Femur (tissue), 1 donor: ENCODE data around the gene MAP3K2.
"Not testable (repeated sequence)": the region's sequence is repeated elsewhere in the genome, so short reads cannot be mapped to it uniquely, and the experiment has no call there.

Source experiments
- DNase-seq: peaks from one replicate; pipeline ENCODE4 v3.0.0-alpha.2; 2017

The MAP3K2 gene

GRCh38 chr2:127421116-127421800 is 33.5 kb upstream of the MAP3K2 start:
- no peak for DNase-seq

GRCh38 chr2:127420039-127420864 is 32.5 kb upstream of the MAP3K2 start:
- DNase-seq = no peak

- no peak for DNase-seq
Observed at GRCh38 chr2:127419448-127420038, 31.8 kb upstream of the MAP3K2 start.

GRCh38 chr2:127419112-127419430 is 31.3 kb upstream of the MAP3K2 start:
- no peak for DNase-seq

DNA sequence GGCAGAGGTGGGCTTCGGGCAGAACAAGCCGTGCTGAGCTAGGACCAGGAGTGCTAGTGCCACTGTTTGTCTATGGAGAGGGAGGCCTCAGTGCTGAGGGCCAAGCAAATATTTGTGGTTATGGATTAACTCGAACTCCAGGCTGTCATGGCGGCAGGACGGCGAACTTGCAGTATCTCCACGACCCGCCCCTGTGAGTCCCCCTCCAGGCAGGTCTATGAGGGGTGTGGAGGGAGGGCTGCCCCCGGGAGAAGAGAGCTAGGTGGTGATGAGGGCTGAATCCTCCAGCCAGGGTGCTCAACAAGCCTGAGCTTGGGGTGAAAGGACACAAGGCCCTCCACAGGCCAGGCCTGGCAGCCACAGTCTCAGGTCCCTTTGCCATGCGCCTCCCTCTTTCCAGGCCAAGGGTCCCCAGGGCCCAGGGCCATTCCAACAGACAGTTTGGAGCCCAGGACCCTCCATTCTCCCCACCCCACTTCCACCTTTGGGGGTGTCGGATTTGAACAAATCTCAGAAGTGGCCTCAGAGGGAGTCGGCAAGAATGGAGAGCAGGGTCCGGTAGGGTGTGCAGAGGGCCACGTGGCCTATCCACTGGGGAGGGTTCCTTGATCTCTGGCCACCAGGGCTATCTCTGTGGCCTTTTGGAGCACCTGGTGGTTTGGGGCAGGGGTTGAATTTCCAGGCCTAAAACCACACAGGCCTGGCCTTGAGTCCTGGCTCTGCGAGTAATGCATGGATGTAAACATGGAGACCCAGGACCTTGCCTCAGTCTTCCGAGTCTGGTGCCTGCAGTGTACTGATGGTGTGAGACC is 30.7 kb upstream of the MAP3K2 start, which contains the start of gene PROC:
Gene PROC, plus strand, starts transcription at position 128 of the 812 bp plus-strand sequence. CDS start 1,516 bp downstream, outside the sequence.
- no peak for DNase-seq

DNA sequence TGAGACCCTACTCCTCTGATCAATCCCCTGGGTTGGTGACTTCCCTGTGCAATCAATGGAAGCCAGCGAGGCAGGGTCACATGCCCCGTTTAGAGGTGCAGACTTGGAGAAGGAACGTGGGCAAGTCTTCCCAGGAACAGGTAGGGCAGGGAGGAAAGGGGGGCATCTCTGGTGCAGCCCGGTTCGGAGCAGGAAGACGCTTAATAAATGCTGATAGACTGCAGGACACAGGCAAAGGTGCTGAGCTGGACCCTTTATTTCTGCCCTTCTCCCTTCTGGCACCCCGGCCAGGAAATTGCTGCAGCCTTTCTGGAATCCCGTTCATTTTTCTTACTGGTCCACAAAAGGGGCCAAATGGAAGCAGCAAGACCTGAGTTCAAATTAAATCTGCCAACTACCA is 29.6 kb upstream of the MAP3K2 start:
- no peak for DNase-seq

DNA sequence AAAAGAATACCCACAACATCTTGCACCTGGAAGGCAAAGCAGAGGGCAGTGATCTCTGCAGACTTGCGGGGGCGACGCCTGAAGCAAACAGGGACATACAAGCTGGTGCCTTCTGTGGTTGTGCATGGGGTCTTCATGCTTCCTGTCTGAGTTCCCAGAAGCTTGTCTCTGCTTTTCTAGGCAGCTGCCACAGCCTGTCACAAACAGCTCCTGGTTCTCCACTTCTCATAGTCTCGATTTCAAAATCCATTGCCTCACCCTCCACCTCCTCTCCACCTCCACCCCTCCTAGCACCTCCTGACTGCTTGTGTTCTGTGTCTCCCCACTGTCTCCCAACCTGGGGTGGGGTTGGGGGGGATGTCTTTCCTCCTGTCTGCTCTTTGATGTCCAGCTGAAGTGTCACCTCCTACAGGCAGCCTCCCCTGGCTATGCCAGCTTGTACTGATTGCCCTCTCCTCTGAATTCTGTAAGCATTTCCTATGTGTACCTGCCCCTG is 28.8 kb upstream of the MAP3K2 start:
- no peak for DNase-seq

DNA sequence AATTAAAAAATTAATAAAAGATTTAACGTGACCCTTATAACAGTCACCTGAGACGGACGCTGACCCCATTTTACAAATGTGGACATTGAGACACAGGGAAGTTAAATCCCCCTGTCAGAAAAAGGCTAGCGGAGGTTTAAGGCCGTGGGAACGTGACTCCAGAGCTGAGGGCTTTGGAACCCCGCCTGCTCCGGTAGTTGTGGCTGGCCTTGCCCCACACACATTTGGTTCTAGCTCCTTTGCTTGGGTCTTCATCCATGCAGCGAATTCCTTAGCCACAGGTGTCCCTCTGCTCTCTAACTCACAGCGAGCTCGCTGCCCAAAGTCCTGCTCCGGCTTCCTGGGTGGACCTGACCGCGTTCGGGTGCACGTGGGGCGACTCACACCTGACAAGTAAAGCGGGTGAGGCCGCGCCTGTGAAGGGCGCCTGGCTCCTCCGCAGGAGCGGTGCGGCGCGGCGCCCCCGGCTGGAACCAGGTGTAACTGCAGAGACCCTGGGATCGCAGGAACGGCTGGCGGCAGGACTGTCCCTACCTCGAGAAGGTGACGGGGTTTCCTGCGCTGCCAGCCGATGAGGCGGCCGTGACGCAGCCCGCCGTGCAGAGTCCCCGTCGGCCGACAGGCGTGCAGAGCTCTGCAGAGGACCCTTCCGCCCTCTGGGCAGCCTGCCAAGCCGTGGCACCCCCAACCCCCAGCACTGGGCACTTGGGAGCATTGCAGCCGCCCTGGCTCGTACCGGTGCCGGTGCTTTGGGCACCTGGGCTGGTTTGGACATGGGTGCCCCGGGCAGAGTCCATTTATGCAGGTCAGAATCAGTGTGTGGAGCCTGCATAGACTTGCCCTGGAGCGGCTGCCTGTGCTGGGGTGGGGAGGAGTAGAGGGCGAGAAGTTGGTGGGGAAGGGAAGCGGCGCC is 28.1 kb upstream of the MAP3K2 start:
- DNase-seq = no peak

DNA sequence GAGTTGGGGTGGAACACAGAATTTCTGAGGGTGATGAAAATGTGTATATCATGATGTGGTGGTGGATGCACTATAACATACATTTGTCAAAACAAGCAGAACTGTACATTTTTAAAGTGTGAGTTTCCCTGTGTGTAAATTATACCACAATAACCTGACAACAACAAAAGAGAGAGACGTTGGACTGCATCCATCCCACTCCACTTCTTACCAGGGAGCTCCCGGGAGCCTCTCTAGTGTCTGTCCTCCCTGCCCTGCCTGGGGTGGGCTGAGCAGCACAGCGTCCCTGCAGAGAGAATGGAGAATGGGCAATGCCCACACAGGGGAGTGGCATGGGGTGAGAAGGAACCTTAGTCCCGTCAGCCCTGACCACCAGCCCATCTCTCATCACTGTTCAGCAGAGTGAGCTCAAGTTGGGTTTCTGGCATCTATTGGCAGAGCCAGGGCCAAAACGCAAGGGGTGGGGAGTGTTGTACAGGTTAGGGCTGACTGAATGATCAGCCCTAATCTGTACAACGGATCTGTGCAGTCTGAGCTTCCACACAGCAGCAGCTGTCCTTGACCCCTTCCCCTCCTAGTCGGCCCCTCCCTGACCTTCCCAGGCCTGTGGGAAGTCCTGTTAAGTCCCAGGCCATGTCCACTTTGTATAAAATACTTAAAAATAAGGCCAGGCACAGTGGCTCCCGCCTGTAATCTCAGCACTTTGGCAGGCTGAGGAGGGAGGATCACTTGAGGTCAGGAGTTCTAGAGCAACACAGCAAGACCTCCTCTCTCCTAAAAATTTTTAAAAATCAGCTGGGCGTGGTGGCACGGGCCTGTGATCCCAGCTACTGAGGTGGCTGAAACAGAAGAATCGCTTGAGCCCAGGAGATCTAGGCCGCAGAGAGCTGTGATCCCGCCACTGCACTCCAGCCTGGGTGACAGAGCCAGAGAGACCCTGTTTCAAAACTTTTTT is 27.1 kb upstream of the MAP3K2 start:
- no peak for DNase-seq

DNA sequence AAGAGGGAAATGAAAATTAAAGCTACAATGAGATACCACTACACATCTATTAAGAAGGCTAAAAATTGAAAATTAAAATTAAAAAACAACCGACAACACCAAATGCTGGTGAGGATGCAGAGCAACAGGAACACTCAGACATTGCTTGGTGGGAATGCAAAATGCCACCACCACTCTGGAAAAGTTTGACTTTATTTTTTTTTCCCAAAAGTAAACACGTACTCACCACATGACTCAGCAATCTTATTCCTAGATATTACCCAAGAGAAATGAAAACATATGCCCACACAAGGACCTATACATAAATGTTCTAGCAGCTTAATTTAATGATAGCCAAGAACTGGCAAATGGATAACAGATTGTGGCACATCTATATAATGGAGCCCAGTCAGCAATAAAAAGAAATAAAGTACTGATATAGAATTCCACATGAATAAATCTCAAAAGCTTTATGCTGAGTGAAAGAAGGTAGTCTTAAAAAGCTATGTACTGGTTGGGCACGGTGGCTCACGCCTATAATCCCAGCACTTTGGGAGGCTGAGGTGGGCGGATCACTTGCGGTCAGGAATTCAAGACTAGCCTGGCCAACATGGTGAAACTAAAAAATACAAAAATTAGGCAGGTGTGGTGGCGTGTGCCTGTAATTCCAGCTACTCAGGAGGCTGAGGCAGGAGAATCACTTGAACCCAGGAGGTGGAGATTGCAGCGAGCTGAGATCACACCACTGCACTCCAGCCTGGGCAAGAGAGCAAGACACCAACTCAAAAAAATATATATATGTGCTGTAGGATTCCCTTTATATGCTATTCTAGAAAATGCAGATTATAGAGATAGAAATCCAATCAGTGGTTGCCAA is 26.2 kb upstream of the MAP3K2 start:
- DNase-seq = no peak

GRCh38 chr2:127413200-127413599 is 25.4 kb upstream of the MAP3K2 start:
- DNase-seq = no peak

DNA sequence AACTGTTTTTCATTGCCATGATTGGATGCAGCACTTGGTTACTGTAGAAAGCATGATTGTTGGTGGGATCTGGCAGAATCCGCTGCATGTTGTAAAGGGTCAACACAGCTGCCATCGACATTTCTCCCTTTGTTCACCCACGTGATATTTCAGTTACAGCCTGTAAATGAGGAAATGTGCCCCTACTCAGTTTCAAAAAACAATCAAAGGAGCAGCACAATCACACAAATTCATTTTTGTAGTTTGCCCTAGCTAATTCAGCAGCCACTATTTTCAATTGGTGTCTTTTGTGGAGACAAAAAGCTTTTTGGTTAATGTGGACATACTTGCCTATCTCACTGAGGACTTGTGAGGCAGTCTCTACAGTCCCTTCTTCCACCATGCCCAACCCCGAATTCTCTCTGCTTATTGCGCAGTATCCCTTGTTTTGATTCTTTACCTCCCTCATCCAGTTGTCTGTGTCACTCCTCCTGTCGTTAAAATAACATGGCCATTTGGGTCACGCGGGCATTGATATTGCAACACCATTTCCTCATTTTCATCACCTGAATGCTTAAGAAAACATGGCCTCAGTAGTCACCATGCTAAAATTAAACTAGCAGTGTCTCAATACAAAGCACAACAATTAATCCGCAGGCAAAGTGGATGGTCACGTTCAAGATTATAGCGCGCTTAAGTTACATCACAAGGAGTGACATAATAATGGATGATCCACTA is 24.0 kb upstream of the MAP3K2 start:
- no peak for DNase-seq

DNA sequence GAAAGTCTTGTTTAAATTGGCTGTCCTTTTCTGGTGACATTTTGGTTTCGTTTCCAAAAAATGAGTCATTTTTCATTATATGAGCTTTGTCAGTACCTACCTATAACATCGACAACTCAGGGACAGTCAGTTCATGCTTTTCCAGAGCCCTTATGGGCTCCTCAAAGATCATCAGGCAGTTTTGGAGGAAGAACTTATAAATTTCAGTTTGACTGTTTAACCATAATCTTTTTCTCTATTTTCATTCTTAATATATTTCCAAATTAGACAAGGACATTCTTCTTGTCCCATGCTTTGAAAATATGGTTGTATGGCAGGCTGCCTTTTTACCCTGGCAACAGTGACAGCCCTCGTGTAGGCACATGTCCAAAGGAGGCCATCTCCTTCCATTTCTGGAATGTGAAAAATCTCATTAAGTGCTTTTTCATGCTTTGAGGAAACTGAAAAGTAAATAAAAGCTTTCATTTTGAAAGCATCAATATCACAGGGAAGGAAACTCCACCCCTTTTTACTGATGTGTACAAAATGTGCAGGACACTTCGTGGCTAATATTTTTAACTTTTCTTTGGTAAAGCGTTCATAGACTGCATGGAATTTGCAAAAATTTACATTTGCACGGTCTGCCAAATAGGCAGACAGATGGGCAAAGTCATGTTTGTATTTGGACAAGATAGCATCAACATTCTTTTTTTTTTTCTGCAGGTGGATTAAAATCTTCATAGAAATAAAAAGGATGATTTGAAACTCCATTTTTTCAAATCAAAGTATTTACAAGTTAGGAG is 23.3 kb upstream of the MAP3K2 start:
- no peak for DNase-seq

DNA sequence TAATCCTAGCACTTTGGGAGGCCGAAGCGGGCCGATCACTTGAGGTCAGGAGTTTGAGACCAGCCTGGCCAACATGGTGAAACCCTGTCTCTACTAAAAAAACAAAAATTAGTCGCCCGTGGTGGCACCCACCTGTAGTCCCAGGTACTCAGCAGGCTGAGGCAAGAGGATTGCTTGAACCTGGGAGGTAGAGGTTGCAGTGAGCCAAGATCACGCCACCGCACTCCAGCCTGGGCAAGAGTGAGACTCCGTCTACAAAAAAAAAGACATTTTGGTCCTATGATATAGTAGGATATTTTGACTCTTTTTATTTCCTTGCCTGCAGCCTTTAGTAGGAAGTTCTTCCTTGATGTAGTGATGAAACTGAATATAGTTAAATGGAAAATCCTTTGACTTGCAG is 21.9 kb upstream of the MAP3K2 start:
- DNase-seq = not testable (repeated sequence)

DNA sequence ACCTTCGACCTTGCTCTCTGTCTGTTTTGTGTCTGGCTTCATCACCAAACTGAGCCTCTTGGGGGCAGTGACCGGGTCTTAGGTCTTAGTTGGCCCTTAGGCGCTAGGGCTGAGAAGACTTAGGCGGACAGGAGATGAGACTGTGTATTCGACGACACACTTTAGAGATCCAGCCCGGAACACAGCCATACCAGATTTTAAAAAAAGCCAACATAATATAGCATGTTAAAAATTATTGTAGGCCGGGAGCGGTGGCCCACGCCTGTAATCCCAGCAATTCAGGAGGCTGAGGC is 21.0 kb upstream of the MAP3K2 start:
- DNase-seq = no peak

GRCh38 chr2:127408004-127408806 is 20.4 kb upstream of the MAP3K2 start:
- peak; percentile 94 for DNase-seq

GRCh38 chr2:127407661-127408003 is 19.9 kb upstream of the MAP3K2 start:
- DNase-seq = no peak

DNA sequence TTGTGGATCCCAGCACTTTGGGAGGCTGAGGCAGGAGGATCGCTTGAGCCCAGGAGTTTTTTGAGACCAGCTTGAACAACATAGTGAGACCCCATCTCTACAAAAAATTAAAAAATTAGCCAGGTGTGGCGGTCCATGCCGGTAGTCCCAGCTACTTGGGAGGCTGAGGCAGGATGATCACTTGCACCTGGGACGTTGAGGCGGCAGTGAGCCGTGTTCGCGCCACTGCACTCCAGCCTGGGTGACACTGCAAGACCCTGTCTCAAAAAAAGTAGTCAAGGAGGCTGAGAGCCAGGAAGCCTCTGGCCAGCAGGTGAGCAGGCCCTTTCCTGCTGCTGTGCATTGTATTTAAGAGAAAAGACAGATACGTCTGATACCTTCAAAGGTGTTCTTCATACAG is 19.3 kb upstream of the MAP3K2 start:
- DNase-seq = no peak
